CD4-positive, alpha-beta T cell treated with Interleukin-10 for 1 hour (primary cell): ENCODE measurements around the gene SLC6A19.
A peak's percentile ranks its signal among the peaks of the same experiment; 100 is the strongest.
"Not testable (repeated sequence)": the region's sequence is repeated elsewhere in the genome, so short reads cannot be mapped to it uniquely, and the experiment has no call there.

Experiments
- DNase-seq: peaks from one replicate; pipeline ENCODE4 v3.0.0-alpha.2; 2020

The SLC6A19 gene

DNA sequence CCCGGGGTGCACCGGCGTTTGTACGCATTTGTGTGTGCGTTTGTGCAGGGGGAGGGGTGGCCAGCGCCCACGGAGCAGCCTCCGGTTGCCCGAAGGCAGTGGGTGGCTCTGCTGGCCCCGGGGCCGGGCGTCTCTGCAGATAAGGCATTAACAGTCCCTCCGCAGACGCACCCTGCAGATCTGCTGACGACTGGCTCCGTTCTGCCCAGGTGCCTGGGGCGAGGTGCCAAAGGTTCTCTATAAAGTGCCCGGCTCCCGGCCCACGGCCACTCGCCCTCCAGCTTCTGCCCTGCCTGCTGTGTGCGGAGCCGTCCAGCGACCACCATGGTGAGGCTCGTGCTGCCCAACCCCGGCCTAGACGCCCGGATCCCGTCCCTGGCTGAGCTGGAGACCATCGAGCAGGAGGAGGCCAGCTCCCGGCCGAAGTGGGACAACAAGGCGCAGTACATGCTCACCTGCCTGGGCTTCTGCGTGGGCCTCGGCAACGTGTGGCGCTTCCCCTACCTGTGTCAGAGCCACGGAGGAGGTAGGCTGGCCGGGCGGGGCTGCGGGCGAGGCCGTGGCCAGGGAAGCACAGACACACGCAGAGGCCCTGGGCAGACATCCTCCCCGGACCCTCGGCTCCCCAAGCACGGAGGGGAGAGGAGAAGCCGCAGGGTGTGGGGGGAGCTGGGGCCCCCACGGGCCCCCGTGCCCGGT, at the start of gene SLC6A19:
SLC6A19 (plus strand) TSS at position 269 of the 699 bp plus-strand sequence; CDS start at position 325, 56 bp downstream.
- DNase-seq = no peak

DNA sequence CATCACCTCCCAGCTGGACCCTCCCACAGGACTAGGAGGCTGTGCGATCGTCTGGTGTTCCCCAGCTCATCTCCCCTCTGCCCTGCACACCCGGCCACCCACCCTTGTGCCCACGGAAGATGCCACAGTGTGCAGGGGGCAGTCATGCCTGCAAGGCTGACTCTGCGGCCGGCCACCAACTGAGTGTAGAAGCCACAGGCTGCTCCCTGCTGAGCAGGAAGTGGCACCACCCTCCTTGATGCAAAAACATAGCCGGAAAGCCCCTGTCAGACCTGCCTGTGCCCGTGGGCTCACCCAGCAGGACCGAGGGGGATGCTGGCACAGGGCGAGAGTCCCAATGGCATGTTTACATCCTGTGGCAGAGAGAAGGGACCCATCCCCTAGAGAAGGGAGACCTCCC, 49.2 kb upstream of the SLC6A19 start:
- DNase-seq = peak; percentile 32

DNA sequence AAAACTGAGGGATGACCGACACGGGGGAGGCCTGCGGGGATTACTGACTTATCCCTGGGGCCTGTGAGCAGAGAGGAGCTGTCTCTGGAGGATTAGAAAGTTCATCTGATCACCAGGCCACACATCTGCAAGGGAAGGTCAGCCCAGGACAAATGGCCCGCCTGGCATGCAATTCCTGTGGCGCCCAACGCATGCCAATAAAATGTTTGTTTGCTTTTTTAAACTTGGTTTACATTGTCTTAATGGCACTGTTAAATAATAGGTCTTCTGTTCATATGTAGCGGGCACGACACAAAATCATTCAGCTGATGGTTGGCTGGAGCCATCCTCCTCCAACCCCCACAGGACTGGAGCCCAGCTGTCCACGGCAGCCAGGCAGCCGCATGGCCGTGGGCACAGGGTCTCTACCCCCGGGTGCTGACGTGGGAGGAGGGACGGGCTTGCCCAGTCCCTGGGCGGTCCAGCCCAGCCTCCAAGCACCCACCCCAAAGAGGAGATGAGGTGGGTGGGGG, 48.6 kb upstream of the SLC6A19 start:
- no peak for DNase-seq

DNA sequence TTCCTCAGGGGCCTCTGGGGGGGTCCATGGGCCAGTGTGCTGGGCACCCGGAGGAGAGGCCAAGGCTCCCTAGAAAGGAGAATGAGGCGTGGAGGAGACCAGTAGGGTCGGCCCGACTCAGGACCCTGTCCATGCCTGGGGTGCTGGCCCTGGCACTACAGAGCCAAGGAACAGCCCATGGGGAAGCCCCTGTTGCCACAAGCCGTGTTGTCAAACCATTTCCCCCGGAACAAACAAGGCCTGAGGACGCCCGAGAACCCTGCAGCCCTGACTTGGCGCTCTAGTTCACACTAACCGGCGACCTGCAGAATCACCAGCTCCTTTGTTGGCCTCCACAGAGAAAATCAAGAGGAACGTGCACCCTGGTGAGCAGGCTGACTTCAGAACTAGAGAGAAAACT, 48.0 kb upstream of the SLC6A19 start:
- DNase-seq = no peak

DNA sequence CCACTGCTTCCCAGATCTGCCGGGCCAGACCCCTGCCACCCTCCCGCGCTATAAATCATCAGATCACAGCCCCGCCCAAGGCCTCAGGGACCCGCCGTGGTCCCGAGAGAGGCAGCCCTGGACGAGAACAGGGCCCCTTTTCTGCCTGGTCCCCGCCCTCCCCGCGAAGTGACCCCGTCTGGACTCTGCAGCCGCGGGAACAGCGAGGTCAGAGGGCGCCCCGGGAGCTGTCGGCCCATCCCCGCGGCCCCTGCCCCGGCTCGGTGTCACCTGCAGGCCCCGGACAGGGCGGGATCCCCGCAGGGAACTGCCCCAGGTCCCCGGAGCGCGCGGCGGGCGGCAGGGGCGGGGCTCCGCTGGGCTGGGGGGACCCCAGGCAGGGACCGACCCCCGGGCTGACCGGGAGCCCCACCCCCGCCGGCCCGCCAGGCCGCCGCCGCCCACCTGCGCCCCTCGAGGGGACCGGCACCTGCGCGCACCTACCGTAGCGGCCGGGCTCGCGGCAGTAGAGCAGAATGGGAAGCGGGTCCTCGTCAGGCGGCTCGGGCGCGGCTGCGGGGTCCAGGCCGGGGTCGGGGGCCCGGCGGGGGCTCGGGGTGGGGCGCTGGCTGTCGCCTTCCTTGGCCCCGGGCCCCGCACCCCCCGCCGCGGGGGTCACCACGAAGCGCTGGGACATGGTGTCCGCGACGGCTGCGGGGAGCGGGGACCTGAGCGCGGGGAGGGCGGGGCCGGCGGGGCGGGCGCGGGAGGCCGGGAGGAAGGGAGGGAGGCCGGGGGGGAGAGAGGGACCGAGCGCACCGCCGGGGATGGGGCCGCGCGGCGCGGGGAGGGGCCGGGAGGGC, 46.0 kb upstream of the SLC6A19 start:
- no peak for DNase-seq

DNA sequence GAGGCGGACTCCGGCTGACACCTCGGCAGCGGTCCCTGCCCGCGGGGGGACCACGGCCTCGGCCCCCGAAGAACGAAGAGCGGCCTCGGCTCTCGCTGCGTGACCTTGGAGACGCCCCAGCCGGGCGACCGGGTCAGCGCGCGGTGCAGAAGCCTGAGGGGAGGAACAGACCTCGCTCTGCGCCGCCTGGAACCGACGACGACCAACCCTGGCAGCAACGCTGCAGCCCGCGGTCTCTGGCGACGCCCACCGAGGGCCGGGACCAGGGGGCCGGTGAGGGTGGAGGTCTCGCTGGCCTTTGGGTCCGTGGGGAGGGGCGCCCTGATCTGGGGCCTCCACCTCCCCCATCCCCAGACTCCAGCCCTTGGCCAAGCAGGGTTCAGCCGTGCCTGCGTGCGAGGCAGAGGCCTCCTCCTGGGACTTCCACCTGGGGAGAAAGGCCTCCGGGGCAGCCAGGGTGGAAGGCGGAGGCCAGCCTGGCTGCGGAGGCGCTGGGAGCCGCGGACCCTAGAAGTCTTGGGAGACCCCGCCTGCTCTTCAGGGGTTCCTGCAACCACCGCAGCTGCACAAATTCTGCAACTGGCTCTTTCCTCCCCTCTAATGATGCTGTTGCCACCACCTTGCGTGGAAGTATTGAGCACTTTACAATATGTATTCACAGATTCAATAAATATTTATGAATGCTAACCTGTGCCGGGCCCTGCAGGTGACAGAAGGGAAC, 45.2 kb upstream of the SLC6A19 start:
- DNase-seq = no peak

DNA sequence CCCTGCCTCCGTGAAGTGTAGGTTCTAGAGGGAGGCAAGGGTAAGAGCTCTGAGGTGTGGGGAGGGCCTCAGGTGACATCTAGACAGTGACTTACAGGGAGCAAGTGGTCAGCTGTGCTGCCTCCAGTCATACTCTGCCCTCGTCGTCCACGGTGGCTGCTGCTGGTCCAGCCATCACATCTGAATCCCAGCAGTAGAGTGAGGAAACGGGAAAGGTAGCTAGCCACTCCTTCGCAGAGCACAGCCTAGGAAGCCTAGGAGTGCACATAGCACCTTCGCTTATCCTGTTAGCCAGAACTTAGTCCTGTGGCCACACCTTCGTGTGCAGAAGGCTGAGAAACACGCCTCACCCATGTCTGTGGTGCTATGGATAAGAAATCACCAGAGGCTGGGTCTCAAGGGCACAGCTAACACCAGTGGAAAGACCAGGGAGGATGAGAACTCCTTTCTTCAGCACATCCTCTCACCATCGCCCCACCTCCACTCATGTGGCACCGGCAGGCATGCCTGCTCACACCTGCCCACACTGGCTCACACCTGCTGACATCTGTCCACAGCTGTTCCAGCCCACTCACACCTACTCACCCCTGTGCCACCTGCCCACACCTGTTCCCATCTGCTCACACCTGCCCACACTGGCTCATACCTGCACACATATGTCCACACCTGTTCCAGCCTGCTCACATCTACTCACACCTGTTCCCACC, 44.5 kb upstream of the SLC6A19 start:
- DNase-seq = no peak

DNA sequence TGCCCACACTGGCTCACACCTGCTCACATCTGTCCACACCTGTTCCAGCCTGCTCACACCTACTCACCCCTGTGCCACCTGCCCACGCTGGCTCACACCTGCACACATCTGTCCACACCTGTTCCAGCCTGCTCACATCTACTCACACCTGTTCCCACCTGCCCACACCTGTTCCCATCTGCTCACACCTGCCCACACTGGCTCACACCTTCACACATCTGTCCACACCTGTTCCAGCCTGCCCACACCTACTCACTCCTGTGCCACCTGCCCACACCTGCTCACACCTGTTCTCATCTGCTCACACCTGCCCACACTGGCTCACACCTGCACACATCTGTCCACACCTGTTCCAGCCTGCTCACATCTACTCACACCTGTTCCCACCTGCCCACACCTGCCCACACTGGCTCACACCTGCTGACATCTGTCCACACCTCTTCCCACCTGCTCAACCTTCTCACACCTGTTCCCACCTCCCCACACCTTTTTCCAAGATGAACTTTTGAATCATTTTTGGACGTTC, 43.9 kb upstream of the SLC6A19 start:
- DNase-seq = not testable (repeated sequence)

DNA sequence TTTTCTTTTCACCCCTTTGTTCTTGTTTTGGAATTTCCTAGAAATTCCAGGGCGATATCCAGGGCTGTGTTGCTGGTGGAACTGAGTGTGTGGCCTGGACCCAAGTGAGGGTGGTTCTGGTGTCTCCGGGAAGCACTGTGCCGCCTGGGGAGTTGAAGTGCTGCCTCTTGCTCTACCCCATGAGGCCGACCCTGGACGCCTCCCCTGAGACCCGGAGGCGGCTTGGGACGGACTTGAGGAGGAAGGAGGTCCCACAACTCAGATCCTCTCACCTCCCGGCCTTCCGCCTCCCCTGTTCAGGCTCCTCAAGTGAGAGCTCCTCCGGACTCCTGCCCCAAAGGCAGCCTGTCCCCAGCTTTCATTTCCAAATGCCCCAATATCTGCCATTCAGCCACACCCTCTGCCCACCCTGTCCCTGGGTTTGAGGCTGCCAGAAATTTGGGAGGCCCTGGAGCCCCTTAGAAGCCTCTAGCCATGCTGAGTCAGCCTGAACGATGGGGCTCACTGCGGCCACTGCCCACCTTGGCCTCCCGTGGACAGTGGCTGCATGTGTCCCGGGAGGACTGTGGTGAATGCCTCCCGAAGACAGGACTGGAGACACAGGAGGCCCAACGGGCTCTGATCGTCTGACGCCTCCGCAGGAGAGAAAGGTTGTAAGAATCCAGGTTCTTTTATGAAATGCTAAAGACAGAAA, 42.6 kb upstream of the SLC6A19 start:
- DNase-seq = no peak

DNA sequence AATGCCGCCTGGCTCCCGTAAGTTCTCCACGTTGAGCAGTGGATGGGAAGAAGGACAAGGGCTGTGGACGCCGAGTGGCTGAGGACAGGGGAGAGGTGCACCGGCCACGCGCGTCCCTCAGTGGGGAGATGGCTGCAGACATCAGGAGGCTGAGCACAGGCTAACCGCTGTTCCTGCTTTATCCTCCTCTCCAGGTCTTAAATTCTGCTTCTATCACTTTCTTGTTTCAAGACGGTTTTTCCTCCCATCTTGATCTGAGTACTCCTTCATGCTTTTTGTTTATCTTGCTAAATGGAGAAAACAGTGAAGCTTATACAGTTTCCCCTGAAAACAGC, 42.1 kb upstream of the SLC6A19 start:
- no peak for DNase-seq

DNA sequence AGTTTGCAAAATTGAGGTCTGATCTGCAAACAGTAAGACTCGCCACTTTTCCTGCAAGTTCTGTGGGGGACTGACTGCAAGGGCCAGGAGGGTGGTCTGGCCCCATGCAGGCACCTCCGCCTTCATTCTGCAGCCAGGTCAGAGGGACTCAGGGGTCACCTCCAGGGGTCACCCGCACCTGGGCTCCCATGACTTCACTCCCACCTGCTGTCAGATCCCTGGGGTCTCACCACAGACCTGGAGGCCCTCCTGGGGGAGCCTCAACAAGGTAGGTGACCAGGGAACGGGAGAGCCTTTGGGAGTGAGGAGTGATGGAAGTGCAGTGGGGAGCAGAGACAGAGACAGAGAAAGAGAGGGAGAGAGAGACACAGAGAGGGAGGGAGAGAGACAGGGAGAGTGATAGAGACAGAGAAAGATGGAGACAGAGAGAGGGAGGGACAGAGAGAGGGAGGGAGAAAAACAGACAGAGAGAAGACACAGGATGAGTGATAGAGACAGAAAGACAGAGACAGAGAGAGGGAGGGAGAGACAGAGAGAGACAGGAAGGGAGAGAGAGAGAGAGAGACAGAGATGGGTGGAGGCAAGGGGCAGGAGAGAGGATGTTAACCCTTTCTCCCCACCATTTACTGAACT, 41.5 kb upstream of the SLC6A19 start:
- DNase-seq = no peak

DNA sequence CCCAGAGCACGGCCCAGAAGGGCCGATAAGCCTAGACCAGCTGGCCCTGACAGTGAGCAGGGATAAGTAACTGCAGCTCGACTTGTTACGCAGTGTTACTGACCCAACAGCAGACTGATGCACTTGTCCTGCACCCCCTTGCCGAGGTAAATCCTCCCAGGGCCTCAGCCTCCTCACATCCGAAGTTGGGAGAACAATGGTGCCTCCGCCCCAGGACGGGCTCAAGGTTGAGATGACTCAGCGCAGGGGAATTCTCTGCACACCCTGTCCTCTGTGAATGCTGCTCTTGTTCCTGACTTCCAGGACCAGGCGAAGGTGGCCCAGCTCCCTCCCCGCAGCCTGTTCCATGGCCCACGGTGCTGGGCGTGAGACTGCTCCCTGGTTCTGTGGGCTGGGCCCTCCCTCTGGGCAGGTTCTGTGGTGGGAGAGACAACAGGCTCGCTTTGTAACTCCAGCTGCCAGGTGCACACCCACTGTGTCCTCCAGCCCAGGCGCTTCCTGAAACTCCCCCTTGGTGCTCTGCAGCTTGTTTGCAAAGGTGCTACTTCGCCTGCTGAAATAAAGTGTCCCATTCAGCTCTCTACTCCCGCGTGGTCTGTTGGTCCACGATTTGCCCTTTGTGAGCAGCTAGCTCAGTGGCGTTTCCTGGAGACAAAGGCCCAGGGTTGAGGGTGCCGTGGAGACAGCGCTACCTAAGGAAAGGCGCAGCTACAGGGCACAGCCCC, 40.1 kb upstream of the SLC6A19 start:
- no peak for DNase-seq

DNA sequence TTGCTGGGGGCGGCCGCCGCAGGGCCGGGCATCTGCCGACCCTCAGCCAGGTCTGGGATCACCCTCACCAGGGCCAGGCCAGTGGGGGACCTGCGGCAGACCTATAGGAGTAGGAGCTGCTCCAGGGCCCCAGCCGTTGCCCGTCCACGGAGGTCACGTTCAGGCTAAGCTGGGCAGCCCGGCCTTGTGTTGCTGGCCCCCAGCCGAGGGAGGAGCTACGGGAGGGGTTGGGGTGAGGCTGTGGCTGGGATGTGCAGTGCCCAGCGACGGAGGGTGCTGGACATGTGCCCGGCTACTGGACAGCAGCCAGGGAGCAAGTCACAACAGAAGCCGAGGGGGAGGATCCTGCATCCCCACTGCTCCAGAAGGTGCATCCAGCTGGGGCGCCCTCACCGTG, 39.6 kb upstream of the SLC6A19 start:
- no peak for DNase-seq

DNA sequence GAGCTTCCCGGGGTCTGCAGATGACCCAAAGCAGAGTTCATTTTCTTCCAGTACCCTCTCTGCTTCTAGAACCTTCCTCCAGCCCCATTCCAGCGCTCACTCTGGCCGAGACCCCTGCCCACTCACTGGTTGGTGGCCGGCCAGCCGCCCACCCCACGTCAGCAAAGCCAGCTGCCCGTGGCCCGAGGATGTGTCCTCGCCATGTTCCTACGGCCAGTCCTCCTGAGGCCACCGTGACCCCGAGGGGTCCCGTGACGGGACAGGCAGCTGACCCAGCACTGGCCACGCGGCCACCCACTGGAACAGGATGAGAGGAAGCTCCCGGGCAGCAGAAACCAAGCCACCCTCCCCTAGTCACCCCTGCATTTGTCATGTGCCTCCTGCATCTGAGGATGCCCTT, 39.1 kb upstream of the SLC6A19 start:
- DNase-seq = no peak

DNA sequence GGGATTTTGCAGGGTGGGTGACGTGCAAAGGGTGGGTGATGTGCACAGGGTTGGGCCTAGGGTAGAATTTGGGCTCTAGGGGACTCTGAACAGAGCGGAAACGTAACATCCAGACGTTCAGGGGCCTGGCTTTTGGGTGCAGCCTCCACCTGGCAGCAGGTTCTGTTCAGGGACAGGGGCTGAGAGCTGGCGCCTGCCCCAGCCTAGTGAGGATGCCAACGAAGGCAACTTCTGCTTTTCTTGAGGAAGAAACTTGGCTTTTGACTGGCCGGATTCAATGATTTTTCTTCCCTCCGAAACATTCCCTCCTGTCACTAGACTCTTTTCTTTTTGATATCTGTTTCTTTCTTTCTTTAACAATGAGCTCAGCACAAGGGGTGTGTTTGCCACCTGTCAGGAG, 38.6 kb upstream of the SLC6A19 start:
- no peak for DNase-seq

DNA sequence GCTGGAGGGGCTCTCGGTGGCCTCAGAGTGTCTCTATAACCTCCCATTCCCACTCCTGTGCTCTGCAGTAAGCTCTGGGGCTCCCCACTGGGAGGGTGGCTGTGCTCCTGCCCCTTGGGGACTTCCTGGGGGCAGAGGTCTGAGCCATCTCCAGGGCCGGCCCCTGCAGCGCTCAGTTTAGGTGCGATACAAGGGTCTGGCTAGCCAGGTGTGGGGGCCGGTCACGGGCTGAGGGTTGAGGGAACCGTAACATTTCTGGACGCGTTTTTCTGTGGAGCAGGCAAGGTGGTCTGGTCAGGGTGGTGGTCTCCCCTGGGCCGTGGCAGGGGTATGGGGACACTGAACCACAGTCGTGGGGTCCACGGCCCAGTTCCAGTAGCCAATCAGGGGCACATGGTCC, 38.0 kb upstream of the SLC6A19 start:
- no peak for DNase-seq

DNA sequence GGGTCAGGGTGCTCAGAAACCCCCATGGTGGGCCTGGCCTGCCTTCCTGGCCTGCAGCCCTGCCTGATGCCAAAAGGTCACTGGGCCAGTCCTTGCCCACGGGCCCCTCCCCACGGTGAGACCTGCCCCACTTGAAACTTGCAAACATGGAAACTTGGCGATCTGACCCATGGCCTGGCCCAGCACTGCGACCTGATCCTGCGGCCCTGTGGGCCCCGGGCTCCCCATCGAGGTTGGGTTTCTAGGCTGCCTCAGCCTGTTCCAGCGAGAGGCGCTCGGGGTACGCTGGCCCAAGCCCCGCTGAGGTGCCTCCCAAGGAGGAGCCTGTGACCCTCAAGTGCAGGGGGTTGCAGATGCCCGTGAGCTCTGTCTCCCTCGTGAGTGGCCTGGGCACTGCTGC, 37.5 kb upstream of the SLC6A19 start:
- DNase-seq = no peak

DNA sequence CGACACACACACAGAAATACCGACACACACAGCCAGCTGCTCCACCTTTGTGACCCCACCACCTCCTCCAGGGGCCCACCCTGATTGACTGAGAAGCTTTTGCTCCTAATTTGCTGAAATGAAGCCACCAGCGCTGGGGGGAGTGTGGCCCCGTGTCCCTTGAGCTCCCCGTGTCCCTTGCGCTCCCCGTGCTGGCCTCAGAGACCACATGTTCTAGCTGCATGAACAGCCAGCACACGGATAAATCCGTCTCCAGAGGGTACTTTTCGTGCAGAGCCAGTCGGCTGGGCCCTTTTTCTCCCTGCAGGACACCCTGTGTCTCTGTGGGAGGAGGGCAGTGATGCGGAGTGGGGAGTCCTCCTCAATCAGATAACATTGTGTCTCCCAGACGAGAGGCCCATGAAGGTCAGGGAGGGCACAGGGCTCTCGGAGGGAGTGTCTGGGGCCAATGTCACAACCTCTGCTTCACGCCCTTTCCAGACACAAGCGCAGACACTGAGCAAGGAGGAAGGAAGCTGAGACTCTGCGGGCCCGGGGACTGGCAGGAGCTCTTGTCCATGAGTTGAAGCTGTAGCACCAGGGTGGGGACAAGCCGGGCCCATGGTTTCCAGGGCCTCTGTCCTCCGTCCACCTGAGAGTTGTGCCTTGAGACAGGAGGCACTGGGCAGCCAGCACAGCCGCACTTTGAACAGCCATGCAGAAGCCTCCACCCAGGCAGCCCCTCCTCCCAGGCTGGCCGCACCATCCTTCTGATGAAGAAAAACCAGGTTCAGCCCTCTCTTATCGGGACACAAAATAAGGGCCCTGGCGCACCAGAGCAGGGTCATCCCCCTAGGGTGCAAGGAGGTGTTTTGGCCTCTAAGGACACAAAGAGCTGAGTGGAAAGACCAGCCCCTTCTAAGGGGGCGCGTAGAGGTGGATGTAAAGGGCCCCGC, 36.4 kb upstream of the SLC6A19 start:
- no peak for DNase-seq

DNA sequence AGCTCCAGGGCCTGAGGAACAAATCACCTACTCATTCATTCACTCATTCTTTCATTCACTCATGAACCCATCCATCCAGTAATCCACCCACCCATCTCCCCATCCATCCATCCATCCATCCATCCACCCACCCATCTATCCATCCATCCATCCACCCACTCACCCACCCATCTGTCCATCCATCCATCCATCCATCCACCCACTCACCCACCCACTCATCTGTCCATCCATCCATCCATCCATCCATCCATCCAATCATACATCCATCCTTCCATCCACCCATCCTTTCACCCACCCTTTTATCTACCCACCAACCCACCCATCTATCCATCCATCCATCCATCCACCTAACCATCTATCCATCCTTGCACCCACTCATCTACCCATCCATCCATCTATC, 35.5 kb upstream of the SLC6A19 start:
- DNase-seq = no peak

DNA sequence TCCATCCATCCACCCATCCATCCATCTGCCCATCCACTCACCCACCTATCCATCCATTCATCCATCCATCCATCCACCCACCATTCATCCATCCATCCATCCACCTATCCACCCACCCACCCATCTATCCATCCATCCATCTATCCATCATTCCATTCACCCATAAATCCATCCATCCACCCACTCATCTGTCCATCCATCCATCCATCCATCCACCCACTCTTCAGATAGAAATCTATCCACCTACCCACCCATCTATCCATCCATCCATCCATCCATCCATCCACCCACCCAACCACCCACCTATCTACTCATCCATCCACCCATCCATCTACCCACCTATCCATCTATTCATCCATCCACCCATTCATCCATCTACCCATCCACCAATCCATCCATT, 35.0 kb upstream of the SLC6A19 start:
- DNase-seq = no peak
